IPS-15b (cell line): ENCODE data around the gene LYPD6B.

Experiments used
- H3K27me3 ChIP-seq: one replicate; pipeline ENCODE4 v1.6.1; 2013; ENCODE audit warnings: low read length; ENCODE audit not compliant: control insufficient read depth, insufficient read depth
- H3K36me3 ChIP-seq: one replicate; pipeline ENCODE4 v1.6.1; 2013; ENCODE audit warnings: low read length; ENCODE audit not compliant: control insufficient read depth, insufficient read depth
- H3K4me1 ChIP-seq: one replicate; pipeline ENCODE4 v1.6.1; 2013; ENCODE audit warnings: mild to moderate bottlenecking, low read length; ENCODE audit not compliant: control insufficient read depth, insufficient read depth
- H3K4me3 ChIP-seq: one replicate; pipeline ENCODE4 v1.5.1; 2013; ENCODE audit warnings: low read depth, low read length
- H3K9ac ChIP-seq: one replicate; pipeline ENCODE4 v1.6.1; 2013; ENCODE audit warnings: low read depth, mild to moderate bottlenecking, low read length
- H3K9me3 ChIP-seq: one replicate; pipeline ENCODE4 v1.6.1; 2013; ENCODE audit warnings: mild to moderate bottlenecking, low read length; ENCODE audit not compliant: control insufficient read depth, insufficient read depth

LYPD6B gene

DNA sequence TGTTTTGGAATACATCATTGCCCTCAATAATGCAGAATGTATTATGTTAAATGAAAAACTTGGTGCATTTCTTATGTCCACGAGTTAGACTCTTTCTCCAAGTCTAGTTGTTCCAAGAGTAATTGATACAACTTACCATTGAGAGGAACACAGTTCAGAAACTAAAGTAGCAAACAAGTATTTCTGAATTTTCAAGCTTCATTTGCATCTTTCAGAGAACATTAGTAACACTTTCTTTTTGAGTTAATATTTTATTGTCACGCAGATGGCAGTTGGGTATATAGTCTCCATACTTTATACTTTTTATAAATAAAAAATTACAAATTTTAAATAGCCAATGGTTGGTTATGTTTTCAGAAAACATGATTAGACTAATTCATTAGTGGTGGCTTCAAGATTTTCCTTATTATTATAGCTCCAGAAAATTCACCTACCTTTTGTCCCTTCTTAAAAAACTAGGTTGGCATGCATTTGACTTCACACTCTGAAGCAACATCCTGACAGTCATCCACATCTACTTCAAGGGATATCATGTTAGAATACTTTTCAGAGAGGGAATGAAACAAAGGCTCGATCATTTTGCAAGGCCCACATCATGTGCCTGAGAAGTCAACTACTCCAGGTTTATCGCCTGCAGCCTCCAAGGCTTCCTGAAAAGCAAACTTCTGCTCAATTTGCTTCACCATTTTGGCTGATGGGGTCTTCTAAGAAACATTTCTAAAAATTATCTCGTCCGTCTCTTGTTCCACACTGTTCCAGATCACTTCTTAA lies 29.9 kb downstream of the LYPD6B start:
- Histone ChIP-seq H3K9me3 (no peaks in the 10 kb centered on the region), H3K36me3 (no peaks in the 10 kb centered on the region), H3K4me1 (peaks cover 2% of the 10 kb centered on the region), H3K27me3 (no peaks in the 10 kb centered on the region), H3K9ac (no peak overlapping the region), H3K4me3 (no peak overlapping the region)

GRCh38 chr2:149068996-149069888 lies 30.7 kb downstream of the LYPD6B start:
- Histone ChIP-seq H3K4me3 (no peak overlapping the region), H3K27me3 (no peaks in the 10 kb centered on the region), H3K36me3 (no peaks in the 10 kb centered on the region), H3K9me3 (no peaks in the 10 kb centered on the region), H3K9ac (no peak overlapping the region), H3K4me1 (peaks cover 2% of the 10 kb centered on the region)

DNA sequence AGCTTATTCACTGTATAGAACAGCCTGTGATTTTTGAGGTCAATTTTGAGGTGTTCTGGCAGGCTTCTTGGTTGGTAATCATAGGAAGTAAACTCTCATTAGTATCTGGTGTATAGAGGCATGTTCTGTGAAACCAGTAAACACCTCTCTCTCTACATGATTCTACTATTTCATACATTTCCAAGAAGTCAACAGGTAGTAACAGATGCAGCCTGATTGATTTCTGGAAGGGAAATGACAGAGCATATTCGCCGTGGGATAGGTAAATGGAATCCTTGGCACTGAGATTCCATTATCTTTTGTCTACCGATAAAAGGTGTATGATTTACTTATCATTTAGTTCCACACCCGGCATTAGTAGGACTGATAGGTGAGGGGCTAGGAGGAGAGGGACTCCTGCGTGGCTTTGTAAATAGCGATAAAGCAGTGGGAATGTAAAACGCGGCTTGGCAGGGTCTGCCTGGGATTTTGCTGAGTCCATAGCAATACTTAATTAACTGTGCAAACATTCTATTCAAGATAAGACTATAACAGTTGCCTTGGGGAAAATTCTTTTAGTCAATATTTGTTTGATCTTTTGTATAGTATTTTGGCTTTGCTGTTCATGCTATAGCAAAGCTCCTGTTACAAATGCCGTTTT lies 32.3 kb downstream of the LYPD6B start:
- no peak overlapping the region for H3K9ac ChIP-seq
- no peaks in the 10 kb centered on the region for H3K9me3 ChIP-seq
- peaks cover 2% of the 10 kb centered on the region for H3K4me1 ChIP-seq
- H3K36me3 ChIP-seq = no peaks in the 10 kb centered on the region
- H3K4me3 ChIP-seq = no peak overlapping the region
- H3K27me3 ChIP-seq = no peaks in the 10 kb centered on the region

- H3K4me3 ChIP-seq = no peak overlapping the region
- H3K9me3 ChIP-seq = no peaks in the 10 kb centered on the region
- no peaks in the 10 kb centered on the region for H3K27me3 ChIP-seq
- H3K4me1 ChIP-seq = peaks cover 15% of the 10 kb centered on the region
- H3K36me3 ChIP-seq = no peaks in the 10 kb centered on the region
- no peak overlapping the region for H3K9ac ChIP-seq
Observed at GRCh38 chr2:149075105-149075504, 36.6 kb downstream of the LYPD6B start.

GRCh38 chr2:149075853-149076252 lies 37.4 kb downstream of the LYPD6B start:
- Histone ChIP-seq H3K9me3 (no peaks in the 10 kb centered on the region), H3K27me3 (no peaks in the 10 kb centered on the region), H3K4me3 (no peak overlapping the region), H3K9ac (no peak overlapping the region), H3K4me1 (peaks cover 15% of the 10 kb centered on the region), H3K36me3 (no peaks in the 10 kb centered on the region)

DNA sequence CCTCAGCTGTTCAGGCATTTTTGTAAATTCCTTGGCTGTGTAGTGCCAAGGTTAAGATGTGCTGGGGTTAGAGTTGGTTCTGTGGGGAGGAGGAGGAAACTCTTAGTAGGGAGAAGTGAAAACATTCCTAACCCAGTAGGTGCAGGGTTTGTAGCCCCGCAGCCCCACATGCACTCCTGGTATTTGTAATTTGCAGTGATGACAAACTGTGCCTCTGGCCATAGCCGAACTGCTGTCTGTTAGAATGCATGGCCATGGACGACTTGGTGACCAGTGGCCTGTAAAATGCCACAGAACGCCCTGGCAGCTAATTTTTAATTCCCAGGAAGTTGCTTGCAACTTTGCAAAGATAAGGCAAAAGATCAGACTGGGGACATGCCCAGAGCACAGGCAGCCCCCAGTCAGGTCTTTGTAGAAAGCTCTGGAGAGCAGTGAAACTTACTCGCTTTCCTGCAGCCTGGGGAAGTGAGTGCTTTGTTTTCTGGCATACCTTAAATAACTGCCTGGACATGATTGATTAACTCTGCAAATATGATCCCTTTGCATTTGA lies 38.4 kb downstream of the LYPD6B start:
- Histone ChIP-seq H3K36me3 (no peaks in the 10 kb centered on the region), H3K27me3 (no peaks in the 10 kb centered on the region), H3K4me3 (no peak overlapping the region), H3K4me1 (peaks cover 18% of the 10 kb centered on the region), H3K9ac (peak overlapping the region; percentile 61), H3K9me3 (no peaks in the 10 kb centered on the region)

- Histone ChIP-seq H3K36me3 (no peaks in the 10 kb centered on the region), H3K9ac (no peak overlapping the region), H3K27me3 (no peaks in the 10 kb centered on the region), H3K4me3 (no peak overlapping the region), H3K4me1 (peaks cover 28% of the 10 kb centered on the region), H3K9me3 (no peaks in the 10 kb centered on the region)
Observed at GRCh38 chr2:149077861-149078260, 39.4 kb downstream of the LYPD6B start.

GRCh38 chr2:149080099-149080498 lies 41.6 kb downstream of the LYPD6B start:
- no peak overlapping the region for H3K9ac ChIP-seq
- H3K4me3 ChIP-seq = no peak overlapping the region
- H3K27me3 ChIP-seq = no peaks in the 10 kb centered on the region
- H3K36me3 ChIP-seq = no peaks in the 10 kb centered on the region
- peaks cover 35% of the 10 kb centered on the region for H3K4me1 ChIP-seq
- H3K9me3 ChIP-seq = no peaks in the 10 kb centered on the region

GRCh38 chr2:149080971-149081370 lies 42.5 kb downstream of the LYPD6B start:
- no peak overlapping the region for H3K4me3 ChIP-seq
- no peak overlapping the region for H3K9ac ChIP-seq
- no peaks in the 10 kb centered on the region for H3K9me3 ChIP-seq
- peaks cover 35% of the 10 kb centered on the region for H3K4me1 ChIP-seq
- H3K27me3 ChIP-seq = no peaks in the 10 kb centered on the region
- no peaks in the 10 kb centered on the region for H3K36me3 ChIP-seq

- H3K27me3 ChIP-seq = no peaks in the 10 kb centered on the region
- H3K4me3 ChIP-seq = no peak overlapping the region
- H3K9ac ChIP-seq = no peak overlapping the region
- no peaks in the 10 kb centered on the region for H3K9me3 ChIP-seq
- no peaks in the 10 kb centered on the region for H3K36me3 ChIP-seq
- H3K4me1 ChIP-seq = peaks cover 29% of the 10 kb centered on the region
Observed at GRCh38 chr2:149082079-149082478, 43.6 kb downstream of the LYPD6B start.

DNA sequence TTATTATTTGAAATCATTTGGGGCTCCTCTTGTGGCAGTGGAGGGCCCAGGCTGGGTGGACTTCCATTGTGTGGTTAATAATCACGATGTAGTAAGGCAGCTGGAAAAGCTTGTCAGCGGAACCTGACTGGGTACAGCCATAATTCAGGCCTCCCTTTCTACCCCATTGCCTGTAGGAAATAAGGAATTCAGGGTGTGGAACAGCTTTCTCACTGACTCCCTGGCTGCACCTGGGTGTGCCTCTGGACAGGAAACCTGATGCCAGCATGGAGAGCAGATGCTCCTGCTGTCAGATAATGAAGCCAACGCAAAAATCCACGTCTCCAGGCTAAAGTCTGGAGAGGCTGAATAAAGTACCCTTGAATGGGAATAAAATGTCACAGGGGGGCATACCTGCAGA lies 44.2 kb downstream of the LYPD6B start:
- Histone ChIP-seq H3K4me1 (peaks cover 22% of the 10 kb centered on the region), H3K9ac (no peak overlapping the region), H3K36me3 (no peaks in the 10 kb centered on the region), H3K4me3 (no peak overlapping the region), H3K27me3 (no peaks in the 10 kb centered on the region), H3K9me3 (no peaks in the 10 kb centered on the region)
